HG02571 (cell line): Measurements from ENCODE around the gene HMGB1.

Experiments used
- ATAC-seq: cut with Tn5 transposase; IDR thresholded peaks from one replicate; pipeline ENCODE4 v1.9.1; 2021; ENCODE audit warnings: mild to moderate bottlenecking, moderate library complexity; ENCODE audit not compliant: unreplicated experiment

The HMGB1 gene

DNA sequence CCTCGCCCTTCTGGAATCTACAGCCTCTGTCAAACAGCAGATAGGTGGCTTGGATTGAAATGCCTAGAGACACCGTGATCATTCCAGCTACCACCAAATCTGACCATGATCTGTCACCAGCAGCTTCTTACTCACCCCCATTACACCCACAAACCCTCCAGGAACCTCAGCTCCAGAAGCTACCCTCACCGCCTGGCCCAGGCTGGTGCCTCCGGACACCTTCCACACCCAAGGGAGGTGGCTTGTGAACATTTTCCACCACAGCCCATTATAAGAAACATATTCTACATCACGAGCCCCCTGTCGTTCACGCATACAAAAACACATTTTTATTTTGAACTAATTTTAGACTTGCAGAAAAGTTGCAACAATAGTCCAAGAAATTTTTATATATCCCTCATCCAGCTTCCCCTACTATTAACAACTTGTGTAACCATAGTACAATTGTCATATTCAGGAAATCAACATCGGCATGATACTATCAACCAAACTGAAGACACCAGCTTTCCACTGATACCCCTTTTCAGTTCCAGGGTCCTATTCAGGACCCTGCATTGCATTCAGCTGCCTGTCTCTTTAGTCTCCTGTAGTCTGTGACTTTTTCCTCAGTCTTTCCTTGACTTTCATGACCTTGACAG lies 58.8 kb downstream of the HMGB1 start:
- no peak for ATAC-seq
